Body of pancreas (tissue), 4 donors: ENCODE results near the gene ADGRB2. TPM values are rescaled to one million over a fixed set of nuclear protein-coding genes. Genes with fewer than 3 reads are reported as not detected.

Source experiments
- ATAC-seq: fragments of 150-250 bp; one replicate; pipeline ENCODE4 v1.9.1; 2016
- DNase-seq, 4 donors: peaks; one replicate each; pipeline ENCODE4 v3.0.0-alpha.2; 2019
- H3K27ac ChIP-seq, 4 donors: fragments of 200-600 bp; sonication (generic); 1 replicate in 3 of 4; 2 replicates in 1 of 4; pipeline versions ENCODE4 v1.5.1 to v1.6.1; 2016 to 2019; ENCODE audit warnings: mild to moderate bottlenecking in 1 of 4, mixed read lengths in 1 of 4, moderate library complexity in 1 of 4
- H3K27me3 ChIP-seq, 2 donors: fragments of 200-600 bp; sonication (generic); one replicate each; pipeline ENCODE4 v1.6.0; 2016; ENCODE audit warnings: mild to moderate bottlenecking in 1 of 2
- H3K36me3 ChIP-seq, 2 donors: fragments of 200-600 bp; sonication (generic); replicated peaks in 1 of 2; 2 replicates each; pipeline ENCODE4 v1.5.1; 2016; ENCODE audit warnings: low read depth in 2 of 2; ENCODE audit not compliant: insufficient read depth in 1 of 2
- H3K4me1 ChIP-seq: fragments of 200-600 bp; sonication (generic); one replicate; pipeline ENCODE4 v1.6.0; 2016
- H3K4me3 ChIP-seq, 2 donors: fragments of 200-600 bp; sonication (generic); 1 replicate in 1 of 2; 2 replicates in 1 of 2; pipeline ENCODE4 v1.5.1; 2016 to 2019
- H3K9me3 ChIP-seq, 3 donors: fragments of 200-600 bp; sonication (generic); 1 replicate in 2 of 3; 2 replicates in 1 of 3; pipeline ENCODE4 v1.5.1; 2016
- POLR2A ChIP-seq, 3 donors: fragments of 450-650 bp; IDR thresholded peaks; one replicate each; pipeline ENCODE4 v1.6.1; 2016; ENCODE audit warnings: antibody characterized with exemption in 3 of 3, mild to moderate bottlenecking in 2 of 3
- WGBS, 2 donors: methylation state at CpG; one replicate each; pipeline ENCODE4 v1.1.5; 2017; 5-methylcytosine and 5-hydroxymethylcytosine counted together
- intact Hi-C: fragments of 100-400 bp; cut with DNase I; formaldehyde crosslinking; loops from one replicate; pipeline ENCODE4 v1.15.1; 2023
- total RNA-seq, 2 donors: library from RNA; depleted of rRNA; stranded (reverse); fragments of >200 nt; gene quantifications; one replicate each; pipeline ENCODE4 v1.1.0, GENCODE V29; 2016
- TF ChIP-seq, protein P1 (sequence below), 7 experiments: fragments of 450-650 bp in 4 of 7; fragments of 200-600 bp in 3 of 7; sonication (generic) in 3 of 7; IDR thresholded peaks; one replicate each; pipeline ENCODE4 v1.5.1; 2016 to 2019; ENCODE audit warnings: antibody characterized with exemption in 7 of 7

ADGRB2 gene
- total RNA-seq, 2 donors from 2014 or later: 0.26 to 3.0 TPM

DNA sequence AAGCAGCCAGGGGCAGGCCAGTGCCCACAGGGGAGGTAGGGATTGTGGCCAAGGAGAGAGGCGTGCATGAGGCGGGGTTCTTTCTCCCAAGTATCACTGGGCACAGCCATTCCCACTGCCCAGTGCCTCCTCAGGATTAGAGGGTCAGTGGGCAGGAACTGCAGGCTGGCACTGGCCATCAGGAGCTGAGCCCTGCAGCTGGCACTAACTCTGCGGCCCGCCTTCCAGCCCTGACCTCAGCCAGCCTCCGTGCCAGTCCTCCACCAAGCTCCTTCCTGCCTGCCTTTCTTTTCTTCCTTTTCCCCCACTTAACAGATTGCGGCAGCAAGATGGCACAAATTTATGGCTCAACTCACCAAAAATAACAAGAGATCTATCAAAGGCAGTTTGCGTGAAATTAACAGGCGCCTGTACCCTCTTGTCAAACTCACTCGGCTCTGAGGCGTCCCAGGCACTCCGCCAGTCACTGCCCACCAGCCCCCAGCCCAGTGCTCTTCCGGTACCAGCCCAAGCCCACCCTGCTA, 11.1 kb downstream of the ADGRB2 start:
- no peak for ATAC-seq
- 84 to 90% methylated on average over 10 to 11 of the region's 12 CpGs for WGBS, 2 donors
- no peak overlapping the region for H3K27ac ChIP-seq
- intact Hi-C loops: no loop called here
- DNase-seq: no peak
- H3K4me3 ChIP-seq: no peak overlapping the region
- H3K9me3 ChIP-seq: no peaks in the 10 kb centered on the region
- TF ChIP-seq POLR2A (IDR thresholded peaks at IDR 0.05): no peak
- TF ChIP-seq, protein P1, sequence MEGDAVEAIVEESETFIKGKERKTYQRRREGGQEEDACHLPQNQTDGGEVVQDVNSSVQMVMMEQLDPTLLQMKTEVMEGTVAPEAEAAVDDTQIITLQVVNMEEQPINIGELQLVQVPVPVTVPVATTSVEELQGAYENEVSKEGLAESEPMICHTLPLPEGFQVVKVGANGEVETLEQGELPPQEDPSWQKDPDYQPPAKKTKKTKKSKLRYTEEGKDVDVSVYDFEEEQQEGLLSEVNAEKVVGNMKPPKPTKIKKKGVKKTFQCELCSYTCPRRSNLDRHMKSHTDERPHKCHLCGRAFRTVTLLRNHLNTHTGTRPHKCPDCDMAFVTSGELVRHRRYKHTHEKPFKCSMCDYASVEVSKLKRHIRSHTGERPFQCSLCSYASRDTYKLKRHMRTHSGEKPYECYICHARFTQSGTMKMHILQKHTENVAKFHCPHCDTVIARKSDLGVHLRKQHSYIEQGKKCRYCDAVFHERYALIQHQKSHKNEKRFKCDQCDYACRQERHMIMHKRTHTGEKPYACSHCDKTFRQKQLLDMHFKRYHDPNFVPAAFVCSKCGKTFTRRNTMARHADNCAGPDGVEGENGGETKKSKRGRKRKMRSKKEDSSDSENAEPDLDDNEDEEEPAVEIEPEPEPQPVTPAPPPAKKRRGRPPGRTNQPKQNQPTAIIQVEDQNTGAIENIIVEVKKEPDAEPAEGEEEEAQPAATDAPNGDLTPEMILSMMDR (IDR thresholded peaks at IDR 0.05): no peak
- H3K36me3 ChIP-seq: no peaks in the 10 kb centered on the region
- H3K27me3 ChIP-seq: no peaks in the 10 kb centered on the region
- peaks cover 11% of the 10 kb centered on the region for H3K4me1 ChIP-seq

DNA sequence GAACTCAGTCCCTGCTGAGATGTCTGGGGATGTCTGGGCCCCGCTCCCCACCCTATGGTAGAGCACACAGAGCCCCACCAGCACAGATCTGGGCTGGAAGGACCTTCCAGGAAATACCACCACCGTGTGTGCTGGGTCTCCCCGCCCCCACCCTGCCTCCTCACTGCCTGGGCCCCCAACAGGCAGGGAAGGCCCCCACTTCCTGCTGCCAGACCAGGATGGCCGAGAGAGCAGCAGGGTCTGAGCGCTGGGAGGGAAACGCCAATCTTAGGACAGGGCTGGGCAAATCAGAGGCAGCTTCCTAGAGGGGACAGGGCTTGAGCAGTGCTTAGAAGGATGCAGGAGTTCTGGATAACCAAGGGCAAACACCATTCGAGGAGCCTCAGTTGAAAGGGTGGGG, 11.9 kb downstream of the ADGRB2 start:
- no peak overlapping the region for H3K27ac ChIP-seq
- H3K9me3 ChIP-seq: no peaks in the 10 kb centered on the region
- TF ChIP-seq, protein P1 (IDR thresholded peaks at IDR 0.05): no peak
- TF ChIP-seq POLR2A (IDR thresholded peaks at IDR 0.05): no peak
- no peak for ATAC-seq
- H3K36me3 ChIP-seq: no peaks in the 10 kb centered on the region
- no peaks in the 10 kb centered on the region for H3K27me3 ChIP-seq
- 67 to 70% methylated on average over 6 to 7 of the region's 7 CpGs for WGBS, 2 donors
- peaks cover 11% of the 10 kb centered on the region for H3K4me1 ChIP-seq
- intact Hi-C loops: no loop called here
- no peak overlapping the region for H3K4me3 ChIP-seq
- DNase-seq: no peak

DNA sequence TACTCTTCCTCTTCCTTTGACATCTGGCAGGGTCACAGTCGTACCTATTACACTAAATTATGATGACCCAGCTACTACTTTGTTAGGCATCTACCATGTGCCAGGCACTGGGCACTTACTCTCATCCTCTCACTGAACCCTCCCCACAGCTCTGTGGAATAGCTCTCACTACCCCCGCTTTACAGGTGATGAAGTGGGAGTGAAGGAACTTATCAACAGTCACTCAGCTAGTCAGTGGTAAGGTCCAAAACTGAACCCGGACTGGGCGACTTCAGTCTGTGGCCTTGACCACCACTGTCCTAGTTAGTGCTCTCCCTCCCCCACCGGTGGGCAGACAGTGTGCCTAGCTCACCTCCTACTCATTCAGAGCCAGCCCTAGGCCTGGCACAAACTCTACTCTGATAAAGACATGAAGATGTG, 12.3 kb downstream of the ADGRB2 start:
- no peak for DNase-seq
- Histone ChIP-seq H3K27ac (no peak overlapping the region), H3K4me3 (no peak overlapping the region), H3K4me1 (peaks cover 11% of the 10 kb centered on the region), H3K27me3 (no peaks in the 10 kb centered on the region), H3K36me3 (no peaks in the 10 kb centered on the region), H3K9me3 (no peaks in the 10 kb centered on the region)
- ATAC-seq: no peak
- TF ChIP-seq, protein P1 (IDR thresholded peaks at IDR 0.05): no peak
- TF ChIP-seq POLR2A (IDR thresholded peaks at IDR 0.05): no peak
- intact Hi-C loops: no loop called here
- 66 to 77% methylated on average over 5 of the region's 5 CpGs for WGBS, 2 donors

DNA sequence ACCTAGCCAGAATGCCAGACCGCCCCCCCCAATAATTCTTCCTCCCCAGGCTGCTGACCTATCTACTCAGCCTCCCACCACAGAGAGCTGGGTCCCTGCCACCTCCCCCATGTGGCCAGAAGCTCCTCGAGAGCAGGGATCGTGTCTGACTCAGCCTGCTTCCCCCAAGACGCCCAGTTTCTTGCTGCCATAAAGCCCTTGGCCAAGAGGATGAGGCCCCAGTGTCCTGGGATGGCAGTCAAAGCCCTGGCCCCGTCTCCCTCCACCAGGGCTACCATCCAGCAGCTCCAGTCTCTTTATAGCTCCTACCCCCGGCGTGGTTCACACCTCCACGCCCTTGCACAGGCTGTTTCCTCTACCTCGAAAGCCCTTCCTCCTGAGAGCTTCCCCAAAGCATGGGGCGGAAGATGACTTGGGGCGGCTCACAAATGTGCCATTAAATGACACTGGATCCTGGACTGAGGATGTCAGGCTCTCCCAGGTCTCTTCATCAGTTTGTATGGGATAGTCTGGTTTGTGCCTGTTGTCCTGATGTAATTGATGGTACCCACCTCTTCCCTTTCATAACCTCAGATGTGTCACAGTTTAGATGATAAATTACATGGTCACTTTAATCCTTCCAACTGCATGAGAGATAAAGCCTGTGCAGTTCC, 13.2 kb downstream of the ADGRB2 start:
- 69 to 71% methylated on average over 8 to 11 of the region's 11 CpGs for WGBS, 2 donors
- Histone ChIP-seq H3K36me3 (no peaks in the 10 kb centered on the region), H3K9me3 (no peaks in the 10 kb centered on the region), H3K27me3 (no peaks in the 10 kb centered on the region), H3K27ac (no peak overlapping the region), H3K4me1 (peaks cover 11% of the 10 kb centered on the region), H3K4me3 (no peak overlapping the region)
- intact Hi-C loops: no loop called here
- no peak for TF ChIP-seq POLR2A (IDR thresholded peaks at IDR 0.05)
- TF ChIP-seq, protein P1 (IDR thresholded peaks at IDR 0.05): no peak
- ATAC-seq (no peak), DNase-seq (no peak)
